ENCODE results near the gene ZNF823. TPM values are rescaled to one million over a fixed set of nuclear protein-coding genes. Genes with fewer than 3 reads are reported as not detected.

The ZNF823 gene
- total and polyA plus RNA-seq, 9 of the 15 experiments (the other 6 are each of a cell fraction or from before 2014, with no cell fraction given) = 4.0 to 13.4 (median 6.1) TPM

DNA sequence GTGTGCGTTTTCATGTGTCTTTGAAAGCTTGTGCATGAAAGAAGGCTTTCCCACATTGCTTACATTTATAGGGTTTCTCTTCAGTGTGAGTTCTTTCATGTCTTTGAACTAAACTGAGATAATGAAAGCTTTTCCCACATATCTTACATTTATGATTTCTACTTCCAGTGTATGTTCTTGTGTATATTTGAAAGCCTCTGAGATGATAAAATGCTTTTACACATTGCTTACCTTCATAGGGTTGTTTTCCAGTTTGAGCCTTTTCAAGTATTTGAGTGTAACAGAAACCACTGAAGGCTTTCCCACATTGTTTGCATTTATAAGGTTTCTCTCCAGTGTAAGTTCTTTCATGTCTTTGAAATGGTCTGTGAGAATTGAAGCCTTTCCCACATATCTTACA is 18.2 kb upstream of the ZNF823 start:
- Histone ChIP-seq H3K27me3 (ENCODE audit: control insufficient read depth in 2 of 2, insufficient read depth in 2 of 2, low read length in 2 of 2) (no peaks in the 10 kb centered on the region), H3K9me1 (ENCODE audit: control insufficient read depth, insufficient read depth, low read length) (no peaks in the 10 kb centered on the region), H2AFZ (ENCODE audit: low read depth, low read length) (no peak overlapping the region), H3K36me3 (ENCODE audit: control insufficient read depth, insufficient read depth, low read length) (no peaks in the 10 kb centered on the region), H3K9me3 (replicated peaks; ENCODE audit: control insufficient read depth, insufficient read depth, low read depth, low read length) (peaks cover 10% of the 10 kb centered on the region), H3K9ac (ENCODE audit: insufficient read depth in 1 of 2, low read depth in 2 of 2, low read length in 2 of 2) (no peak overlapping the region), H3K27ac (ENCODE audit: extremely low read depth, low read depth, low read length) (no peak overlapping the region), H3K4me1 (replicated peaks in 1 of 2; ENCODE audit: control insufficient read depth in 2 of 2, insufficient read depth in 2 of 2, low read length in 2 of 2) (no peaks in the 10 kb centered on the region), H3K4me3 (no peak overlapping the region), H4K20me1 (replicated peaks; ENCODE audit: control insufficient read depth, insufficient read depth, low read length) (no peaks in the 10 kb centered on the region), H3K4me2 (ENCODE audit: insufficient read depth, low read length) (no peak overlapping the region), H3K79me2 (ENCODE audit: control insufficient read depth, insufficient read depth, low read length) (no peaks in the 10 kb centered on the region)
- intact Hi-C loops (cut with micrococcal nuclease) (no loop called here), in situ Hi-C loops (cut with MboI) (no loop called here)
- ChIA-PET POLR2A (no interaction called here), CTCF (ENCODE audit: low intra/inter-chr PET ratio) (no interaction called here)
- FAIRE-seq (no peak), ATAC-seq (no peak), DNase-seq (ENCODE audit: extremely low read depth in 1 of 4, low spot score in 3 of 4) (no peak)
- TF ChIP-seq SIX5 (IDR thresholded peaks at IDR 0.05; ENCODE audit: borderline replicate concordance in 1 of 2, insufficient read depth in 1 of 2, low read depth in 1 of 2, low read length in 2 of 2) = no peak
- TF ChIP-seq, protein P1, sequence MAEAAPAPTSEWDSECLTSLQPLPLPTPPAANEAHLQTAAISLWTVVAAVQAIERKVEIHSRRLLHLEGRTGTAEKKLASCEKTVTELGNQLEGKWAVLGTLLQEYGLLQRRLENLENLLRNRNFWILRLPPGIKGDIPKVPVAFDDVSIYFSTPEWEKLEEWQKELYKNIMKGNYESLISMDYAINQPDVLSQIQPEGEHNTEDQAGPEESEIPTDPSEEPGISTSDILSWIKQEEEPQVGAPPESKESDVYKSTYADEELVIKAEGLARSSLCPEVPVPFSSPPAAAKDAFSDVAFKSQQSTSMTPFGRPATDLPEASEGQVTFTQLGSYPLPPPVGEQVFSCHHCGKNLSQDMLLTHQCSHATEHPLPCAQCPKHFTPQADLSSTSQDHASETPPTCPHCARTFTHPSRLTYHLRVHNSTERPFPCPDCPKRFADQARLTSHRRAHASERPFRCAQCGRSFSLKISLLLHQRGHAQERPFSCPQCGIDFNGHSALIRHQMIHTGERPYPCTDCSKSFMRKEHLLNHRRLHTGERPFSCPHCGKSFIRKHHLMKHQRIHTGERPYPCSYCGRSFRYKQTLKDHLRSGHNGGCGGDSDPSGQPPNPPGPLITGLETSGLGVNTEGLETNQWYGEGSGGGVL (CRISPR knock-in tag; IDR thresholded peaks at IDR 0.05) = no peak
- no peak for TF ChIP-seq SP2 (IDR thresholded peaks at IDR 0.05; ENCODE audit: extremely low read depth, low read depth, low read length, poor library complexity, severe bottlenecking)
- TF ChIP-seq CBX3 (IDR thresholded peaks at IDR 0.05; ENCODE audit: borderline replicate concordance in 1 of 2, low read length in 2 of 2) = 0 out of 3 replicates have a peak, but pooled peaks of 1 of the 2 experiments have one; percentile 20
- peak; percentile 89 for TF ChIP-seq TRIM28 (IDR thresholded peaks at IDR 0.05)
- peak; percentile 96 for TF ChIP-seq ZNF75A (CRISPR knock-in tag; IDR thresholded peaks at IDR 0.05)
- WGBS (ENCODE audit: insufficient coverage, low coverage, missing lambda C conversion rate) = 18% methylated on average over 1 of the region's 1 CpG
- BruUV-seq (replicated peaks) = no TSS peak

Measured in K562 (cell line).